BJ (cell line): ENCODE data around the gene SYCE1. TPM values are rescaled to one million over a fixed set of nuclear protein-coding genes. Genes with fewer than 3 reads are reported as not detected.
"Not testable (repeated sequence)": the region's sequence is repeated elsewhere in the genome, so short reads cannot be mapped to it uniquely, and the experiment has no call there.

Experiments used
- CTCF ChIA-PET: fragments of 350-600 bp; formaldehyde crosslinking; extraction: SDS; loops from one replicate; lab custom pipeline; 2021; ENCODE audit warnings: antibody characterized with exemption, inconsistent platforms; lab: Yijun Ruan, JAX
- POLR2A ChIA-PET: fragments of 300-600 bp; sonication (Branson Sonifier 250); formaldehyde crosslinking; extraction: SDS; loops from one replicate; lab custom pipeline; 2021; ENCODE audit warnings: antibody characterized with exemption; lab: Charles Lee
- DNase-seq: peaks from one replicate; pipeline ENCODE4 v3.0.0-alpha.2; 2011; ENCODE audit warnings: low read depth
- H3K27me3 ChIP-seq: 2 replicates; pipeline ENCODE4 v1.6.0; 2011; ENCODE audit warnings: low read length; ENCODE audit not compliant: control insufficient read depth, insufficient read depth
- H3K36me3 ChIP-seq: 2 replicates; pipeline ENCODE4 v1.5.1; 2011; ENCODE audit warnings: low read length; ENCODE audit not compliant: control insufficient read depth, insufficient read depth
- H3K4me3 ChIP-seq: 2 replicates; pipeline ENCODE4 v1.5.1; 2011; ENCODE audit warnings: low read depth, mild to moderate bottlenecking, control low read depth, low read length
- CTCF ChIP-seq: IDR thresholded peaks from 2 replicates; pipeline ENCODE4 v1.5.1; 2011; ENCODE audit warnings: low read depth, mild to moderate bottlenecking, control low read depth, inconsistent platforms, low read length, moderate library complexity; ENCODE audit not compliant: insufficient read depth
- polyA plus RNA-seq: library from polyadenylated mRNA; depleted of rRNA; stranded (reverse); fragments of >200 nt; gene quantifications from 2 replicates; pipeline ENCODE4 v1.2.3, GENCODE V29; 2011

SYCE1 gene
- polyA plus RNA-seq, 1 experiment: 0.94 TPM

- H3K27me3 ChIP-seq, H3K36me3 ChIP-seq, POLR2A ChIA-PET, DNase-seq, CTCF ChIA-PET: not testable (repeated sequence)
- H3K4me3 ChIP-seq: peak overlapping the region; percentile 26
Measured at GRCh38 chr10:133568831-133569527, 3.6 kb upstream of the SYCE1 start.

GRCh38 chr10:133568287-133568614, 2.9 kb upstream of the SYCE1 start:
- ChIA-PET CTCF (no interaction called here), POLR2A (no interaction called here)
- no peaks in the 10 kb centered on the region for H3K36me3 ChIP-seq
- no peak overlapping the region for H3K4me3 ChIP-seq
- no peak for TF ChIP-seq CTCF
- no peaks in the 10 kb centered on the region for H3K27me3 ChIP-seq
- no peak for DNase-seq

GRCh38 chr10:133567609-133568286, 2.4 kb upstream of the SYCE1 start:
- CTCF ChIA-PET: no interaction called here

GRCh38 chr10:133567119-133567518, 1.7 kb upstream of the SYCE1 start:
- no peak for DNase-seq
- H3K27me3 ChIP-seq: no peaks in the 10 kb centered on the region
- CTCF ChIA-PET: no interaction called here

More at GRCh38 chr10:133567609-133568286, 2.4 kb upstream of the SYCE1 start:
- H3K36me3 ChIP-seq: no peaks in the 10 kb centered on the region
- H3K27me3 ChIP-seq: no peaks in the 10 kb centered on the region
- no peak overlapping the region for H3K4me3 ChIP-seq
- no peak for DNase-seq
- POLR2A ChIA-PET: no interaction called here
- TF ChIP-seq CTCF: no peak

GRCh38 chr10:133564816-133565215, 567 bp downstream of the SYCE1 start:
- TF ChIP-seq CTCF: no peak
- POLR2A ChIA-PET: no interaction called here
- DNase-seq: no peak
- Histone ChIP-seq H3K36me3 (no peaks in the 10 kb centered on the region), H3K4me3 (peak overlapping the region; percentile 24), H3K27me3 (no peaks in the 10 kb centered on the region)
- CTCF ChIA-PET: no interaction called here

More at GRCh38 chr10:133567119-133567518, 1.7 kb upstream of the SYCE1 start:
- no peak for TF ChIP-seq CTCF
- POLR2A ChIA-PET: no interaction called here
- Histone ChIP-seq H3K4me3 (no peak overlapping the region), H3K36me3 (no peaks in the 10 kb centered on the region)
